Chondrocyte (in vitro differentiated cells): ENCODE results near the gene PODXL. TPM values are rescaled to one million over a fixed set of nuclear protein-coding genes. Genes with fewer than 3 reads are reported as not detected.
A peak's percentile ranks its signal among the peaks of the same experiment; 100 is the strongest.

Experiments
- DNase-seq: peaks from one replicate; pipeline ENCODE4 v3.0.0; 2021; ENCODE audit warnings: mixed read lengths, low spot score
- H3K27ac Mint-ChIP-seq: one replicate; pipeline ENCODE4 v1.8.0; 2021; ENCODE audit warnings: mild to moderate bottlenecking, moderate library complexity, mixed read lengths; ENCODE audit not compliant: unreplicated experiment
- H3K27me3 Mint-ChIP-seq: 2 replicates; pipeline ENCODE4 v1.8.0; 2021; ENCODE audit warnings: low read depth, mixed read lengths
- H3K36me3 Mint-ChIP-seq: 2 replicates; pipeline ENCODE4 v1.8.0; 2021; ENCODE audit warnings: low read depth, mixed read lengths
- H3K4me1 Mint-ChIP-seq: 2 replicates; pipeline ENCODE4 v1.8.0; 2021; ENCODE audit warnings: low read depth, mild to moderate bottlenecking, mixed read lengths
- H3K4me3 Mint-ChIP-seq: one replicate; pipeline ENCODE4 v1.8.0; 2021; ENCODE audit warnings: mild to moderate bottlenecking, moderate library complexity, mixed read lengths; ENCODE audit not compliant: unreplicated experiment
- H3K9me3 Mint-ChIP-seq: 2 replicates; pipeline ENCODE4 v1.8.0; 2021; ENCODE audit warnings: low read depth, mixed read lengths
- CTCF ChIP-seq: fragments of 200-600 bp; sonication (generic); IDR thresholded peaks from 2 replicates; pipeline ENCODE4 v1.5.0; 2021; ENCODE audit warnings: antibody characterized with exemption, mild to moderate bottlenecking, moderate library complexity
- total RNA-seq: library from RNA; stranded (reverse); gene quantifications from 3 replicates; pipeline ENCODE4 v1.2.1, GENCODE V29; 2021

Gene PODXL
- total RNA-seq, 1 donor from 2014 or later = 14.0 TPM

- H3K27ac Mint-ChIP-seq = peak overlapping the region; percentile 30
- no peak for TF ChIP-seq CTCF
- peaks cover 14% of the 10 kb centered on the region for H3K4me1 Mint-ChIP-seq
- DNase-seq = no peak
- H3K4me3 Mint-ChIP-seq = no peak overlapping the region
- peaks cover 8% of the 10 kb centered on the region for H3K36me3 Mint-ChIP-seq
- no peaks in the 10 kb centered on the region for H3K27me3 Mint-ChIP-seq
- H3K9me3 Mint-ChIP-seq = no peaks in the 10 kb centered on the region
These were observed 100.9 kb downstream of the PODXL start for GRCh38 chr7:131455546-131455945.

- TF ChIP-seq CTCF = no peak
- Mint-ChIP-seq H3K4me1 (peaks cover 14% of the 10 kb centered on the region), H3K27ac (no peak overlapping the region), H3K9me3 (no peaks in the 10 kb centered on the region), H3K36me3 (peaks cover 8% of the 10 kb centered on the region), H3K27me3 (no peaks in the 10 kb centered on the region), H3K4me3 (no peak overlapping the region)
- no peak for DNase-seq
These were observed 101.4 kb downstream of the PODXL start for GRCh38 chr7:131455001-131455400.

GRCh38 chr7:131454498-131454897, 101.9 kb downstream of the PODXL start:
- no peaks in the 10 kb centered on the region for H3K27me3 Mint-ChIP-seq
- DNase-seq = no peak
- H3K36me3 Mint-ChIP-seq = peaks cover 8% of the 10 kb centered on the region
- no peak overlapping the region for H3K27ac Mint-ChIP-seq
- H3K9me3 Mint-ChIP-seq = no peaks in the 10 kb centered on the region
- no peak for TF ChIP-seq CTCF
- H3K4me1 Mint-ChIP-seq = peaks cover 11% of the 10 kb centered on the region
- H3K4me3 Mint-ChIP-seq = no peak overlapping the region

Other genes starting within 250 kb of the PODXL start
- 33.4 to 43.8 TPM (median 33.8 TPM) in 3 replicates for gene MKLN1, start 228.8 kb downstream of the PODXL start, total RNA-seq